Neural cell (in vitro differentiated cells): Measurements from ENCODE around the gene ACBD6.

ENCODE experiments used
- CTCF ChIP-seq: fragments of 450-650 bp; IDR thresholded peaks from 2 replicates; pipeline ENCODE4 v1.5.1; 2014; ENCODE audit warnings: antibody characterized with exemption, mild to moderate bottlenecking, moderate library complexity; ENCODE audit not compliant: poor library complexity, severe bottlenecking
- POLR2AphosphoS5 ChIP-seq: IDR thresholded peaks from 2 replicates; pipeline ENCODE4 v1.6.1; 2012
- TF ChIP-seq, protein P1 (sequence below): IDR thresholded peaks from 2 replicates; pipeline ENCODE4 v1.6.1; 2012; ENCODE audit warnings: borderline replicate concordance

- no peak for TF ChIP-seq CTCF
- no peak for TF ChIP-seq POLR2AphosphoS5
- TF ChIP-seq, protein P1, sequence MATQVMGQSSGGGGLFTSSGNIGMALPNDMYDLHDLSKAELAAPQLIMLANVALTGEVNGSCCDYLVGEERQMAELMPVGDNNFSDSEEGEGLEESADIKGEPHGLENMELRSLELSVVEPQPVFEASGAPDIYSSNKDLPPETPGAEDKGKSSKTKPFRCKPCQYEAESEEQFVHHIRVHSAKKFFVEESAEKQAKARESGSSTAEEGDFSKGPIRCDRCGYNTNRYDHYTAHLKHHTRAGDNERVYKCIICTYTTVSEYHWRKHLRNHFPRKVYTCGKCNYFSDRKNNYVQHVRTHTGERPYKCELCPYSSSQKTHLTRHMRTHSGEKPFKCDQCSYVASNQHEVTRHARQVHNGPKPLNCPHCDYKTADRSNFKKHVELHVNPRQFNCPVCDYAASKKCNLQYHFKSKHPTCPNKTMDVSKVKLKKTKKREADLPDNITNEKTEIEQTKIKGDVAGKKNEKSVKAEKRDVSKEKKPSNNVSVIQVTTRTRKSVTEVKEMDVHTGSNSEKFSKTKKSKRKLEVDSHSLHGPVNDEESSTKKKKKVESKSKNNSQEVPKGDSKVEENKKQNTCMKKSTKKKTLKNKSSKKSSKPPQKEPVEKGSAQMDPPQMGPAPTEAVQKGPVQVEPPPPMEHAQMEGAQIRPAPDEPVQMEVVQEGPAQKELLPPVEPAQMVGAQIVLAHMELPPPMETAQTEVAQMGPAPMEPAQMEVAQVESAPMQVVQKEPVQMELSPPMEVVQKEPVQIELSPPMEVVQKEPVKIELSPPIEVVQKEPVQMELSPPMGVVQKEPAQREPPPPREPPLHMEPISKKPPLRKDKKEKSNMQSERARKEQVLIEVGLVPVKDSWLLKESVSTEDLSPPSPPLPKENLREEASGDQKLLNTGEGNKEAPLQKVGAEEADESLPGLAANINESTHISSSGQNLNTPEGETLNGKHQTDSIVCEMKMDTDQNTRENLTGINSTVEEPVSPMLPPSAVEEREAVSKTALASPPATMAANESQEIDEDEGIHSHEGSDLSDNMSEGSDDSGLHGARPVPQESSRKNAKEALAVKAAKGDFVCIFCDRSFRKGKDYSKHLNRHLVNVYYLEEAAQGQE, result no peak
Observed at GRCh38 chr1:180274221-180274620, 228.2 kb downstream of the ACBD6 start.
